ENCODE measurements around the gene RREB1. TPM values are rescaled to one million over a fixed set of nuclear protein-coding genes. Genes with fewer than 3 reads are reported as not detected.

The RREB1 gene
- total RNA-seq, 1 donor from 2014 or later: 16.6 TPM

DNA sequence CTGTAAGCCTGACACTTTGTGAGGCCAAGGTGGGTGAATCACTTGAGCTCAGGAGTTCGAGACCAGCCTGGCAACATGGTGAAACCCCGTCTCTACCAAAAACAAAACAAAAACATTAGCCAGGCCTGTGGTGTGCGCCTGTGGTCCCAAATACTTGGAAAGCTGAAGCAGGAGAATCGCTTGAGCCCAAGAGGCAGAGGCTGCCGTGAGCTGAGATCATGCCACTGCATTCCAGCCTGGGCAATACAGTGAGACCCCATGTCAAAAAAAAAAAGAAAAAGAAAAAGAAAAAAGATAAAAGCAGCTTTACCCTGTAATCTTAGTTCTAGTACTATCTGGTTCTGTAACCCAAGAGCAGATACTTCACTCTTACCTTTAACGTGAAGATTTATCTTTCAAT, 177.7 kb downstream of the RREB1 start:
- TF ChIP-seq, protein P1, sequence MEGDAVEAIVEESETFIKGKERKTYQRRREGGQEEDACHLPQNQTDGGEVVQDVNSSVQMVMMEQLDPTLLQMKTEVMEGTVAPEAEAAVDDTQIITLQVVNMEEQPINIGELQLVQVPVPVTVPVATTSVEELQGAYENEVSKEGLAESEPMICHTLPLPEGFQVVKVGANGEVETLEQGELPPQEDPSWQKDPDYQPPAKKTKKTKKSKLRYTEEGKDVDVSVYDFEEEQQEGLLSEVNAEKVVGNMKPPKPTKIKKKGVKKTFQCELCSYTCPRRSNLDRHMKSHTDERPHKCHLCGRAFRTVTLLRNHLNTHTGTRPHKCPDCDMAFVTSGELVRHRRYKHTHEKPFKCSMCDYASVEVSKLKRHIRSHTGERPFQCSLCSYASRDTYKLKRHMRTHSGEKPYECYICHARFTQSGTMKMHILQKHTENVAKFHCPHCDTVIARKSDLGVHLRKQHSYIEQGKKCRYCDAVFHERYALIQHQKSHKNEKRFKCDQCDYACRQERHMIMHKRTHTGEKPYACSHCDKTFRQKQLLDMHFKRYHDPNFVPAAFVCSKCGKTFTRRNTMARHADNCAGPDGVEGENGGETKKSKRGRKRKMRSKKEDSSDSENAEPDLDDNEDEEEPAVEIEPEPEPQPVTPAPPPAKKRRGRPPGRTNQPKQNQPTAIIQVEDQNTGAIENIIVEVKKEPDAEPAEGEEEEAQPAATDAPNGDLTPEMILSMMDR (IDR thresholded peaks at IDR 0.05; ENCODE audit: insufficient read depth, low read length, severe bottlenecking): no peak

GRCh38 chr6:7290079-7290478, 182.3 kb downstream of the RREB1 start:
- Histone ChIP-seq H3K27me3 (ENCODE audit: control insufficient read depth, insufficient read depth, low read length) (no peaks in the 10 kb centered on the region), H3K4me3 (ENCODE audit: low read depth, low read length) (no peak overlapping the region), H3K36me3 (ENCODE audit: control insufficient read depth, insufficient read depth, low read length) (peaks cover 12% of the 10 kb centered on the region)
- FAIRE-seq (no peak), DNase-seq (ENCODE audit: low read depth) (no peak)
- TF ChIP-seq, protein P1 (IDR thresholded peaks at IDR 0.05; ENCODE audit: insufficient read depth, low read length, severe bottlenecking): no peak

More for the DNA sequence above, 177.7 kb downstream of the RREB1 start:
- H3K4me3 ChIP-seq (ENCODE audit: low read depth, low read length): no peak overlapping the region
- H3K27me3 ChIP-seq (ENCODE audit: control insufficient read depth, insufficient read depth, low read length): no peaks in the 10 kb centered on the region
- no peak for FAIRE-seq
- no peak for DNase-seq (ENCODE audit: low read depth)
- H3K36me3 ChIP-seq (ENCODE audit: control insufficient read depth, insufficient read depth, low read length): peaks cover 4% of the 10 kb centered on the region

DNA sequence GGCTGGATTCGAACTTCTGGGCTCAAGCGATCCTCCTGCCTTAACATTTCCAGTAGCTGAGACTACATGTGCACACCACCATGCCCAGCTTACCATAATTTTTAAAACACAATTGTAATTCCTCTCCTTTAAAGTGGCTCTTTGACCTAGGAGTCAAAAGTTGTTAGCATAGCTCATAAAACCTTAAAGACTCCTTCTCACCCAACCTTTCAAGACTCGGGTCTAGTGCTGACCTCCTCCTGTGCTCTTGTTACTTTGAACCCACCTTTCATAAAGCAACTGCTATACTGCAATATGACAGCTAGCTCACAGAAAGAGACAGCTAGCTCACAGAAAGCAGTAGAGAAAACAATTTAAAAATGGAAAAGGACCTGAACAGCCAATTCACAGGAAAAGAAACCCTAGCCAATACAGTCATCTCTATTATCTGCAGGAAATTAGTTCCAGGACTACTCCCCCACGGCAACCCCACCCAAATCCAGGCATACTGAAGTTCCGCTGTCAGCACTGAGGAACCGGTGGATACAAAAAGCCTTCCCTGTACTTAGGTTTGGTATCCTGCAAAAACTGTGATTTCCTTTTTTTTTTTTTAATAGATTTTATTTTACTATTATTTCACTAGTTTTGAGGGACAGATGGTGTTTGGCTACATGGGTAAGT, 185.0 kb downstream of the RREB1 start:
- TF ChIP-seq, protein P1 (IDR thresholded peaks at IDR 0.05; ENCODE audit: insufficient read depth, low read length, severe bottlenecking): no peak
- H3K36me3 ChIP-seq (ENCODE audit: control insufficient read depth, insufficient read depth, low read length): peaks cover 14% of the 10 kb centered on the region

GRCh38 chr6:7295916-7296315, 188.2 kb downstream of the RREB1 start:
- H3K4me3 ChIP-seq (ENCODE audit: low read depth, low read length): no peak overlapping the region
- FAIRE-seq (no peak), DNase-seq (ENCODE audit: low read depth) (no peak)
- TF ChIP-seq, protein P1 (IDR thresholded peaks at IDR 0.05; ENCODE audit: insufficient read depth, low read length, severe bottlenecking): no peak
- no peaks in the 10 kb centered on the region for H3K27me3 ChIP-seq (ENCODE audit: control insufficient read depth, insufficient read depth, low read length)
- H3K36me3 ChIP-seq (ENCODE audit: control insufficient read depth, insufficient read depth, low read length): peaks cover 17% of the 10 kb centered on the region

More for the DNA sequence above, 185.0 kb downstream of the RREB1 start:
- FAIRE-seq (no peak), DNase-seq (ENCODE audit: low read depth) (no peak)
- Histone ChIP-seq H3K4me3 (ENCODE audit: low read depth, low read length) (no peak overlapping the region), H3K27me3 (ENCODE audit: control insufficient read depth, insufficient read depth, low read length) (no peaks in the 10 kb centered on the region)

DNA sequence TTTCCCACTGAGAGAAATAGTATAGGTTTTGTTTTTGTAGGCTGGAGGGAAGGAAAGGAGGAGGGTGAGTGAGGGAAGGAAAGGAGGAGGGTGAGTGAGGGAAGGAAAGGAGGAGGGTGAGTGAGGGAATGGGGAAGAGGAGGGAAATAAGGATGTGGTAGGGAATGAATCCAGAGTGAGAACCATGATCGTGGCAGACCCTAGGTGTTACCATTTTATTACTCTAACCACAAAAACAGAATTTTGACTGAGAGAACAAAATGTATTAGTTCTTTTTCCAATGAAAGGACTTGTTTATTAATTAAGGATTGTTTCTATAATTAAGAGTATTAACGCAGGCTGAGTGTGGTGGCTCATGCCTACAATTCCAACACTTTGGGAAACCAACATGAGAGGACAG, 188.8 kb downstream of the RREB1 start:
- TF ChIP-seq, protein P1 (IDR thresholded peaks at IDR 0.05; ENCODE audit: insufficient read depth, low read length, severe bottlenecking): no peak
- Histone ChIP-seq H3K4me3 (ENCODE audit: low read depth, low read length) (no peak overlapping the region), H3K27me3 (ENCODE audit: control insufficient read depth, insufficient read depth, low read length) (no peaks in the 10 kb centered on the region), H3K36me3 (ENCODE audit: control insufficient read depth, insufficient read depth, low read length) (peaks cover 17% of the 10 kb centered on the region)
- FAIRE-seq: no peak
- DNase-seq (ENCODE audit: low read depth): no peak

DNA sequence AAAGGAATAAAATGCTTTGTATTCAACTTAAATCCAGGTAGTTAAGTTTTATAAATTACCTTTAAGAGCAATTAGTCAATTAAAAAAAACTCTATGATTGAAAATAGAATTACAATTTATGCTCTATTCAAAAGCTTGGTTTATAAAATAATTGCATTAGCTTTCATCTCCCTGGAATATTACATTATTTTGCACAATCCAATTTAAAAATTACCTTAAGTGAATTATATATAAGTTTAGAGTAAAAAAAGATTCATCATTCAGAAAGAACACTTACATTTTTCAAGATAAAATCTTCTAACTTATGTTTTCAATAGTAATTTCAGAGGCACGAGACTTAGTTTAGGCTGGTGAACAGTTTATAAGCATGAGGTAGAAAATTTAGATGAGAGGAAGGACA, 190.4 kb downstream of the RREB1 start:
- FAIRE-seq (no peak), DNase-seq (ENCODE audit: low read depth) (no peak)
- no peaks in the 10 kb centered on the region for H3K27me3 ChIP-seq (ENCODE audit: control insufficient read depth, insufficient read depth, low read length)
- TF ChIP-seq, protein P1 (IDR thresholded peaks at IDR 0.05; ENCODE audit: insufficient read depth, low read length, severe bottlenecking): no peak
- H3K36me3 ChIP-seq (ENCODE audit: control insufficient read depth, insufficient read depth, low read length): peaks cover 16% of the 10 kb centered on the region
- H3K4me3 ChIP-seq (ENCODE audit: low read depth, low read length): no peak overlapping the region

All from bronchial epithelial cell (primary cell).